ENCODE results near the gene SLC66A1.
"Not testable (repeated sequence)": the region's sequence is repeated elsewhere in the genome, so short reads cannot be mapped to it uniquely, and the experiment has no call there.

SLC66A1 gene, protein sequence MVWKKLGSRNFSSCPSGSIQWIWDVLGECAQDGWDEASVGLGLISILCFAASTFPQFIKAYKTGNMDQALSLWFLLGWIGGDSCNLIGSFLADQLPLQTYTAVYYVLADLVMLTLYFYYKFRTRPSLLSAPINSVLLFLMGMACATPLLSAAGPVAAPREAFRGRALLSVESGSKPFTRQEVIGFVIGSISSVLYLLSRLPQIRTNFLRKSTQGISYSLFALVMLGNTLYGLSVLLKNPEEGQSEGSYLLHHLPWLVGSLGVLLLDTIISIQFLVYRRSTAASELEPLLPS
- long read RNA-seq, transcript PQLC2-202 (9 exons, 1,805 nt): major isoform, 61 of 86 reads
- long read RNA-seq, partial matches to known transcripts: 1 of 86 reads
- long read RNA-seq, other reads (novel, unspliced or antisense): 21 of 86 reads

DNA sequence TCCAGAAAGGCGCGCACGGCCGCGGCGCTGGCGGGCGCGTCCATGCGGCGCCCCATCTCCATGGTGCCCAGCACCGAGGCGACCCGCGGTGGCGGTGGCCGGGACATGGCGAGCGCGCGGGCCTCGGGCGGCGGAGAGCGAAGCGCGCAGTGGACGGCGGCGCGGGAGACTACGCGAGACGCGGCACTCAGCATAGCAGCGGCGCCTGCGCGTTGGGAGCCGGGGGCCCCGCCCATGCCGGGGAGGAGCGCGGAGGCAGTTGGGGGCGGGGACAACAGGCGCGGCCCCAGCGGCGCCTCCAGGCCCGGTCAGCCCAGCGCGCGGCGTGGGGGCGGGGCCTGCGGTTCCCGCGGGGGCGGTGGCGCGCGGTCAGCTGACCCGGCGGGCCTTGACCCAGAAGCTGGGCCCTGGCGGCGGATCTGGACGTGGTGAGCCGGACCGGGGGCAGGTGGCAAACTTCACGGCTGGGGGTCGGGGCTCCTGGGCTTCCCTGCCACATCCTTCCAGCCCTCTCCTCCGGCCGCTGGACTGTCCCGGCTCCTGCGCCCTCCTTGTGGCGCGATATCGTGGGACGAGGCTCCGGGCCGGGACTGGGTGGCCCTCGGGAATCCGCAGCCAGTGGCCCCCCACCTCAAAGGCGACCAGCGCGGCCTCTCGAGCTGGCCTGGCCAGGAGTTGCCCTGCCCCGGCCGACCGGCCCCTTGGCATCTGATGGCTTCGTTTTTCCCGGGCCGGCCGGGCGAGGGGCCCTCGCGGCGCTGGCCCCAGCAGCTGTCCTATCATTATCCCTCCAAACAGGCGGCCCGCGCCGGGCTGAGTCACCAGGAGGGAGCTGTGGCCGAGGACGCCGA, at the start of gene SLC66A1, which contains the start of gene AKR7A2:
Gene SLC66A1 (plus strand): TSS at position 396 of the 851 bp plus-strand sequence. CDS start 5,352 bp downstream, outside the sequence.
Gene AKR7A2 (minus strand): TSS at position 214 of the 851 bp plus-strand sequence. CDS start 20 bp downstream, at position 194.
- Histone ChIP-seq H3K27ac (replicated peaks) (peak within 1 kb of the TSS; percentile 76), H3K4me3 (replicated peaks; ENCODE audit: insufficient read depth, low read length) (peak within 1 kb of the TSS; percentile 80), H3K27me3 (ENCODE audit: insufficient read depth, poor library complexity, severe bottlenecking) (no peaks in the 10 kb centered on the region)
- peak; percentile 78 to 87 for DNase-seq (ENCODE audit: low read depth in 1 of 2, low spot score in 1 of 2)
- TF ChIP-seq GABPA (IDR thresholded peaks at IDR 0.05; ENCODE audit: low read depth): no peak
- TF ChIP-seq POLR2AphosphoS5 (IDR thresholded peaks at IDR 0.05; ENCODE audit: low read depth): peak; percentile 66
- TF ChIP-seq, protein P1, sequence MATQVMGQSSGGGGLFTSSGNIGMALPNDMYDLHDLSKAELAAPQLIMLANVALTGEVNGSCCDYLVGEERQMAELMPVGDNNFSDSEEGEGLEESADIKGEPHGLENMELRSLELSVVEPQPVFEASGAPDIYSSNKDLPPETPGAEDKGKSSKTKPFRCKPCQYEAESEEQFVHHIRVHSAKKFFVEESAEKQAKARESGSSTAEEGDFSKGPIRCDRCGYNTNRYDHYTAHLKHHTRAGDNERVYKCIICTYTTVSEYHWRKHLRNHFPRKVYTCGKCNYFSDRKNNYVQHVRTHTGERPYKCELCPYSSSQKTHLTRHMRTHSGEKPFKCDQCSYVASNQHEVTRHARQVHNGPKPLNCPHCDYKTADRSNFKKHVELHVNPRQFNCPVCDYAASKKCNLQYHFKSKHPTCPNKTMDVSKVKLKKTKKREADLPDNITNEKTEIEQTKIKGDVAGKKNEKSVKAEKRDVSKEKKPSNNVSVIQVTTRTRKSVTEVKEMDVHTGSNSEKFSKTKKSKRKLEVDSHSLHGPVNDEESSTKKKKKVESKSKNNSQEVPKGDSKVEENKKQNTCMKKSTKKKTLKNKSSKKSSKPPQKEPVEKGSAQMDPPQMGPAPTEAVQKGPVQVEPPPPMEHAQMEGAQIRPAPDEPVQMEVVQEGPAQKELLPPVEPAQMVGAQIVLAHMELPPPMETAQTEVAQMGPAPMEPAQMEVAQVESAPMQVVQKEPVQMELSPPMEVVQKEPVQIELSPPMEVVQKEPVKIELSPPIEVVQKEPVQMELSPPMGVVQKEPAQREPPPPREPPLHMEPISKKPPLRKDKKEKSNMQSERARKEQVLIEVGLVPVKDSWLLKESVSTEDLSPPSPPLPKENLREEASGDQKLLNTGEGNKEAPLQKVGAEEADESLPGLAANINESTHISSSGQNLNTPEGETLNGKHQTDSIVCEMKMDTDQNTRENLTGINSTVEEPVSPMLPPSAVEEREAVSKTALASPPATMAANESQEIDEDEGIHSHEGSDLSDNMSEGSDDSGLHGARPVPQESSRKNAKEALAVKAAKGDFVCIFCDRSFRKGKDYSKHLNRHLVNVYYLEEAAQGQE (IDR thresholded peaks at IDR 0.05; ENCODE audit: insufficient replicate concordance, low read depth): peak; percentile 14

DNA sequence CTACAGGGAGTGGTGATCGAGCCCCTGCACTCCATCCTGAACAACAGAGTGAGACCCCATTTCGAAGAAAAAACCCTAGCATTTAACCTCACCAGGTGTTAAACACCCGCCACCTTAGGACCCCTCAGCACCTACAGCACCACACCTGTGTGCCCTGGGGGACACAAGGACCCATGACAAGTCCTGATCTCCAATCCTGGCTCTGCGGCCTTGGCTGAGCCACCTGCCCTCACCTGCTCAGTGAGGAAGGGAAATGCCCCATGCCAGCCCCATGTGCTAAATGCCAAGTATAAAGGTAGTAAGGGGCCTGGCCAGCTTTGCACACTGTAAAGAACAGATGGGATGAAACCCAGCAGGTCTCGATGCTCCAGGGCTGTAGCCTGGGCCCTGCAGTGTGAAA, 49.4 kb upstream of the SLC66A1 start:
- Histone ChIP-seq H3K4me3 (replicated peaks; ENCODE audit: insufficient read depth, low read length) (no peak overlapping the region), H3K27ac (replicated peaks) (no peak overlapping the region), H3K27me3 (ENCODE audit: insufficient read depth, poor library complexity, severe bottlenecking) (no peaks in the 10 kb centered on the region)
- TF ChIP-seq, protein P1 (IDR thresholded peaks at IDR 0.05; ENCODE audit: insufficient replicate concordance, low read depth): no peak
- TF ChIP-seq, protein P2, sequence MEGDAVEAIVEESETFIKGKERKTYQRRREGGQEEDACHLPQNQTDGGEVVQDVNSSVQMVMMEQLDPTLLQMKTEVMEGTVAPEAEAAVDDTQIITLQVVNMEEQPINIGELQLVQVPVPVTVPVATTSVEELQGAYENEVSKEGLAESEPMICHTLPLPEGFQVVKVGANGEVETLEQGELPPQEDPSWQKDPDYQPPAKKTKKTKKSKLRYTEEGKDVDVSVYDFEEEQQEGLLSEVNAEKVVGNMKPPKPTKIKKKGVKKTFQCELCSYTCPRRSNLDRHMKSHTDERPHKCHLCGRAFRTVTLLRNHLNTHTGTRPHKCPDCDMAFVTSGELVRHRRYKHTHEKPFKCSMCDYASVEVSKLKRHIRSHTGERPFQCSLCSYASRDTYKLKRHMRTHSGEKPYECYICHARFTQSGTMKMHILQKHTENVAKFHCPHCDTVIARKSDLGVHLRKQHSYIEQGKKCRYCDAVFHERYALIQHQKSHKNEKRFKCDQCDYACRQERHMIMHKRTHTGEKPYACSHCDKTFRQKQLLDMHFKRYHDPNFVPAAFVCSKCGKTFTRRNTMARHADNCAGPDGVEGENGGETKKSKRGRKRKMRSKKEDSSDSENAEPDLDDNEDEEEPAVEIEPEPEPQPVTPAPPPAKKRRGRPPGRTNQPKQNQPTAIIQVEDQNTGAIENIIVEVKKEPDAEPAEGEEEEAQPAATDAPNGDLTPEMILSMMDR (IDR thresholded peaks at IDR 0.05; ENCODE audit: insufficient read depth, low read length): no peak
- TF ChIP-seq POLR2AphosphoS5 (IDR thresholded peaks at IDR 0.05; ENCODE audit: low read depth): no peak
- DNase-seq (ENCODE audit: low read depth in 1 of 2, low spot score in 1 of 2): no peak

DNA sequence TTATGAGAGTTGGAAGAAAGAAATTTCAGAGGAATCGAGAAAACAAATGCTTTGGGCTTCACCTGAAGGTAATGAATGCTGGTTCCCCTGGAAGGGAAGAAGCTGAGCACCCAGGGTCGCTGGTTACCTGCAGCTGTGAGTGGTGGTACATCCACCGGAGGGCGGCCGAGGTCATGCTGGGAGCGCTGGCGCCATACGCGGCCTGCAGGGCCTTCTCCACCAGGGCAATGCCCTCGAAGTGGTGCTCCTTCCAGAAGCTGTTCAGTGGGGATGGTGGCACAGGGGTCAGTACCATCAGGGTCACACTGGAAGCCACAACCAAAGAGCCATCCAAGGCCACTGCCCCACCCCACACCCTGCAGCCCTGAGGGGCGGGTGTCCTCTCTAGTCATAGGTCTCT, 43.7 kb upstream of the SLC66A1 start:
- H3K4me3 ChIP-seq (replicated peaks; ENCODE audit: insufficient read depth, low read length): no peak overlapping the region
- peaks cover under 1% of the 10 kb centered on the region for H3K27me3 ChIP-seq (ENCODE audit: insufficient read depth, poor library complexity, severe bottlenecking)
- no peak for TF ChIP-seq SPI1 (IDR thresholded peaks at IDR 0.05; ENCODE audit: borderline replicate concordance, low read depth)
- DNase-seq (ENCODE audit: low read depth in 1 of 2, low spot score in 1 of 2): no peak
- H3K27ac ChIP-seq (replicated peaks): no peak overlapping the region

DNA sequence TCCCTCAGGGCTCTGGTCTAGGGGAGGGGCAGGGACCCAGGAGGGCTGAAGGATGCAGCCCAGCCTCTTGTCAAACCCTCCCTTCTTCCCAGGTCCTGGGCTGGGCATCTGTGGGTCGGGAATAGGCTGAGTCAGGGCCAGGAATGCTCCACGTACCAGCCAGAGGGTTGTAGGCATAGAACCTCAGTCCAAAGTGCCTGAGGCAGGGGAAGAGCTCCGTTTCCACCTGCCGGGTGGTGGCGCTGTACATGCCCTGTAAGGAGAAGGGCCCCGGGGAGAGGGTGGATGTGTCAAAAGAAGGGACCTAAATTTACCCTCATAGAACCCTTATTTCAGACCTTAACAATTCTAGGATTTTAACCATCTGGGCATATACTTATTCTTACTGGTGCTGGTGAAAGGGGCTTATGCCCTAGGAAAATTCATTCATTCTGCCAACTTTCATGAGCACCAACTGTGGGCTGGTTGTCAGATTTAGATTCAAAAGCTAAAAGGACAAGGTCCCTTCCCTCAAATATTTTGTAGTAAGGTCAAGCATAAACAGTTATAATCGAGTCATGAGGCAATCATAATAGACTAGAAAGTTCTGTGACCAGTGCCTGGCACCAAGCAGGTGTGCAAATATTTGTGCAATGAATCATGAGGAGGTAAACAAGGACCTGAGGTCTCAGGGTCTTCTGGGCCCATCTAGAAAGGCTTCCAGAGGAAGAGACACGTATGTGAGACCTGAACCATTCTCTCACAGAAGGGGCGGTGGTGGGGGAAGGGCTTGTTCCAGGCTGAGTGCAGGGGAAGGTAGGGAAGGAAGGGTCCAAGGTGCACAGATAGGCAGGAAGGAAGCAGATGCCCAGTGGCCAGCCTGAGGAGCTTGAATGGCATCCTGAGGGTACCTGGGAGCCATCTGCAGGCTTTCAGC, 42.4 kb upstream of the SLC66A1 start:
- not testable (repeated sequence) for H3K4me3 ChIP-seq (replicated peaks; ENCODE audit: insufficient read depth, low read length); H3K27me3 ChIP-seq (ENCODE audit: insufficient read depth, poor library complexity, severe bottlenecking); DNase-seq (ENCODE audit: low read depth in 1 of 2, low spot score in 1 of 2); H3K27ac ChIP-seq (replicated peaks)

DNA sequence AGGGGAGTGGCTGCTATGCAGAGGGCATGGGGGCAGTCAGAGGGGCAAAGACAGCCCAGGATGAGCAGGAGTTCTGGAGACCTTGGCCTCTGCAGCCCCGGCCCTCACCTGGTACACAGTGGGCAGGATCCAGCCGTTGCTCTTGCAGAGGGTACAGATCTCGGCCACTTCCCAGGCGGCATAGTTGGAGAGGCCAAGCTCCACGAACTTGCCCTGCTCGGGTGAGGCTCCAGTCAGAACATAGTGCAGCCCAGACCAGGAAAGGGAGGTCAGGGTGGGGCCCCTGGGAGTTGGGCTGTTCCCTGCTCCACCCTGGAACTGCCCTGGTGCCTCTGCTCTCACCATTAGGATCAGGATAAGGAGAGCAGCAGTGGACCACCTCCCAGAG, 41.8 kb upstream of the SLC66A1 start:
- H3K27me3 ChIP-seq (ENCODE audit: insufficient read depth, poor library complexity, severe bottlenecking): peaks cover 12% of the 10 kb centered on the region
- not testable (repeated sequence) for H3K4me3 ChIP-seq (replicated peaks; ENCODE audit: insufficient read depth, low read length); H3K27ac ChIP-seq (replicated peaks); DNase-seq (ENCODE audit: low read depth in 1 of 2, low spot score in 1 of 2)

Measured in HL-60 (cell line).